Endodermal cell (in vitro differentiated cells): ENCODE results near the gene ENTR1. TPM values are rescaled to one million over a fixed set of nuclear protein-coding genes. Genes with fewer than 3 reads are reported as not detected.
A peak's percentile ranks its signal among the peaks of the same experiment; 100 is the strongest.

Experiments used
- DNase-seq: peaks from one replicate; pipeline ENCODE4 v3.0.0-alpha.2; 2017
- H3K27ac ChIP-seq: 2 replicates; pipeline ENCODE4 v1.5.1; 2013; ENCODE audit warnings: mild to moderate bottlenecking, low read depth, low read length, moderate library complexity
- H3K27me3 ChIP-seq: 2 replicates; pipeline ENCODE4 v1.6.1; 2013; ENCODE audit warnings: mild to moderate bottlenecking, low read length, moderate library complexity; ENCODE audit not compliant: insufficient read depth, control insufficient read depth, poor library complexity, severe bottlenecking
- H3K36me3 ChIP-seq: 2 replicates; pipeline ENCODE4 v1.7.0; 2013; ENCODE audit warnings: mild to moderate bottlenecking, low read length, moderate library complexity; ENCODE audit not compliant: control insufficient read depth, insufficient read depth
- H3K4me1 ChIP-seq: one replicate; pipeline ENCODE4 v1.7.0; 2013; ENCODE audit warnings: low read length; ENCODE audit not compliant: control insufficient read depth, insufficient read depth
- H3K4me3 ChIP-seq: 2 replicates; pipeline ENCODE4 v1.5.1; 2013; ENCODE audit warnings: mild to moderate bottlenecking, low read length, moderate library complexity
- H3K9ac ChIP-seq: 2 replicates; pipeline ENCODE4 v1.6.1; 2013; ENCODE audit warnings: mild to moderate bottlenecking, low read length, moderate library complexity; ENCODE audit not compliant: poor library complexity, severe bottlenecking; ENCODE audit errors: extremely low read depth
- H3K9me3 ChIP-seq: 2 replicates; pipeline ENCODE4 v1.6.1; 2013; ENCODE audit warnings: mild to moderate bottlenecking, low read length, moderate library complexity; ENCODE audit not compliant: control insufficient read depth
- H3K27ac Mint-ChIP-seq: 2 replicates; pipeline ENCODE4 v1.8.0; 2020; ENCODE audit warnings: mixed read lengths
- H3K27me3 Mint-ChIP-seq: 2 replicates; pipeline ENCODE4 v1.8.0; 2021; ENCODE audit warnings: mild to moderate bottlenecking, mixed read lengths; ENCODE audit not compliant: insufficient read depth
- H3K36me3 Mint-ChIP-seq: 2 replicates; pipeline ENCODE4 v1.8.0; 2020; ENCODE audit warnings: low read depth, mixed read lengths
- H3K4me1 Mint-ChIP-seq: 2 replicates; pipeline ENCODE4 v1.8.0; 2020; ENCODE audit warnings: mixed read lengths
- H3K4me3 Mint-ChIP-seq: 2 replicates; pipeline ENCODE4 v1.8.0; 2020; ENCODE audit warnings: mild to moderate bottlenecking, moderate library complexity, mixed read lengths
- H3K9me3 Mint-ChIP-seq: 2 replicates; pipeline ENCODE4 v1.8.0; 2020; ENCODE audit warnings: mild to moderate bottlenecking, mixed read lengths
- whole genome bisulfite sequencing, 2 experiments: methylation state at CpG; one replicate each; pipeline versions ENCODE4 v1.1.5 to v1.1.7; 2013; ENCODE audit warnings: missing lambda C conversion rate in 2 of 2, mixed read lengths in 1 of 2; ENCODE audit not compliant: insufficient coverage in 1 of 2, insufficient read length in 1 of 2; 5-methylcytosine and 5-hydroxymethylcytosine counted together
- long read RNA-seq, 4 experiments: library from polyadenylated mRNA in 2 of 4; library from RNA in 1 of 4; library from capped mRNA in 1 of 4; stranded (forward) in 3 of 4; unstranded in 1 of 4; transcript quantifications; one replicate each; pipeline ENCODE4 v2.0.0, GENCODE V29; 2020 to 2021; ENCODE audit warnings: inconsistent platforms in 1 of 4
- polyA plus RNA-seq, 2 experiments: library from polyadenylated mRNA; stranded (reverse); fragments of 50-300 nt; gene quantifications; one replicate each; pipeline ENCODE4 v1.2.3, GENCODE V29; 2013
- total RNA-seq, 2 donors: library from RNA; stranded (reverse); fragmentation: NEBNext Ultra II Directional in 1 of 2; extraction: Animal tissue kit (Norgen Biotek cat#: 25700) in 1 of 2; gene quantifications; 2 replicates in 1 of 2; 3 replicates in 1 of 2; pipeline ENCODE4 v1.2.1, GENCODE V29; 2021
- TF ChIP-seq, protein P1 (sequence below): fragments of 200-600 bp; sonication (generic); conservative IDR thresholded peaks from 2 replicates; pipeline ENCODE4 v1.5.0; 2021; ENCODE audit warnings: antibody characterized with exemption, mild to moderate bottlenecking

ENTR1 gene, protein sequence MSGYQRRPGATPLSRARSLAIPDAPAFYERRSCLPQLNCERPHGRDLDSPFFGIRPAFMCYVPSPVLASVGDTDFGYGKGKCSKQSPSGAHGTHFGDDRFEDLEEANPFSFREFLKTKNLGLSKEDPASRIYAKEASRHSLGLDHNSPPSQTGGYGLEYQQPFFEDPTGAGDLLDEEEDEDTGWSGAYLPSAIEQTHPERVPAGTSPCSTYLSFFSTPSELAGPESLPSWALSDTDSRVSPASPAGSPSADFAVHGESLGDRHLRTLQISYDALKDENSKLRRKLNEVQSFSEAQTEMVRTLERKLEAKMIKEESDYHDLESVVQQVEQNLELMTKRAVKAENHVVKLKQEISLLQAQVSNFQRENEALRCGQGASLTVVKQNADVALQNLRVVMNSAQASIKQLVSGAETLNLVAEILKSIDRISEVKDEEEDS
- total RNA-seq, result 10 to 100 TPM; 76.6 to 83.1 TPM
- 62.8 TPM for polyA plus RNA-seq (2013, experiment 1 of 2)
- 58.4 TPM for polyA plus RNA-seq (2013, experiment 2 of 2)
- long read RNA-seq, experiment 1, partial matches to known transcripts, result 4 of 19 reads
- long read RNA-seq, experiment 1, other reads (novel, unspliced or antisense), result 9 of 19 reads
- long read RNA-seq, experiment 2, transcript ENTR1-201 (9 exons, 2,314 nt), result minor isoform, 7 of 51 reads
- long read RNA-seq, experiment 2, transcript ENTR1-202 (10 exons, 2,304 nt), result minor isoform, 6 of 51 reads
- long read RNA-seq, experiment 2, transcript ENTR1-204 (8 exons, 2,129 nt), result major isoform, 16 of 51 reads
- long read RNA-seq, experiment 2, partial matches to known transcripts, result 5 of 51 reads
- long read RNA-seq, experiment 2, other reads (novel, unspliced or antisense), result 14 of 51 reads
- long read RNA-seq, experiment 3, partial matches to known transcripts, result 7 of 8 reads
- long read RNA-seq, experiment 3, other reads (novel, unspliced or antisense), result 1 of 8 reads
- long read RNA-seq, experiment 4, partial matches to known transcripts, result 1 of 1 reads
- long read RNA-seq, experiment 4, other reads (novel, unspliced or antisense), result 0 of 1 reads

DNA sequence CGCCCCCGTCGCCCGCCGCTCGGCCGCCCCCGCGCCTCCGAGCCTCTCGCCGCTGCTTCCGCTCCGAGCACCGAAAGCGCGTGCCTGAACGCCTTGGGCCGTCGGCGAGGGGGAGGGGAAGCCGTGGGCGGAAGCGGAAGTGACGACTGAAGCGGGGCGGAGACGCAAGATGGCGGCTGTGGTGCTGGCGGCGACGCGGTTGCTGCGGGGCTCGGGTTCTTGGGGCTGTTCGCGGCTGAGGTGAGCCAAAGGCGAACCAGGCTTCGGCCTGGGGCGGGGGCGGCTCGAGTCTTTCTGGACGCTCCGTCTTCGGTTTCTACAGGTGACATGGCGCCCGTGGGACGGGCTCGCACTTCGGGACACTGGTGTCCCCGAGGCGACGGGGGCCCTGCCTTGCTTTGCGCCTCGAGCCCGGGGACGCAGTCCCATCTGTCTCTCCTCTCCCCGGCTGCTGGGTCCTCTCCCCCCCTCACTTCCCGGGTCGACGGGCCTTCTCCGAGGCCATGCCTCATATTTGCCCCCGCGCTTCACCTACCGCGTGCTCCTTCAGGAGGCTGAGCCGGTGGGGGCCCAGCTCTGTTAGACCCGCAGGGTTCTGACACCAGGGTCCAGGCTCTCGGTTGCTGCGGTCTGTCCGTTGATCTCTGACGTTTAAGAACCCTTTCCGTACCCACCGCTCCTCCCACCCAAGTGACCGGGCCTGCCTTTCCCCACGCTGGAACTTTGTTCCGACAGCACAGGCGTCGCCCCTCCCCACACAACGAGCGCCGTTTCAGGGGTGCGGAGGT is at the start of gene ENTR1, which contains the start of gene PMPCA:
Gene ENTR1, minus strand, starts transcription at position 115 of the 788 bp plus-strand sequence. CDS start 217 bp downstream, outside the sequence.
Gene PMPCA, plus strand, starts transcription at position 159 of the 788 bp plus-strand sequence. Its CDS starts 11 bp downstream, at position 170.
- Histone ChIP-seq H3K9ac (peak within 1 kb of the TSS; percentile 95), H3K36me3 (peaks cover 59% of the 10 kb centered on the region), H3K27me3 (no peaks in the 10 kb centered on the region), H3K9me3 (no peaks in the 10 kb centered on the region), H3K27ac (peak within 1 kb of the TSS; percentile 80), H3K4me3 (peak within 1 kb of the TSS; percentile 97), H3K4me1 (peaks cover 5% of the 10 kb centered on the region)
- peak within 1 kb of the TSS; percentile 96 for H3K27ac Mint-ChIP-seq
- no peaks in the 10 kb centered on the region for H3K27me3 Mint-ChIP-seq
- TF ChIP-seq, protein P1, sequence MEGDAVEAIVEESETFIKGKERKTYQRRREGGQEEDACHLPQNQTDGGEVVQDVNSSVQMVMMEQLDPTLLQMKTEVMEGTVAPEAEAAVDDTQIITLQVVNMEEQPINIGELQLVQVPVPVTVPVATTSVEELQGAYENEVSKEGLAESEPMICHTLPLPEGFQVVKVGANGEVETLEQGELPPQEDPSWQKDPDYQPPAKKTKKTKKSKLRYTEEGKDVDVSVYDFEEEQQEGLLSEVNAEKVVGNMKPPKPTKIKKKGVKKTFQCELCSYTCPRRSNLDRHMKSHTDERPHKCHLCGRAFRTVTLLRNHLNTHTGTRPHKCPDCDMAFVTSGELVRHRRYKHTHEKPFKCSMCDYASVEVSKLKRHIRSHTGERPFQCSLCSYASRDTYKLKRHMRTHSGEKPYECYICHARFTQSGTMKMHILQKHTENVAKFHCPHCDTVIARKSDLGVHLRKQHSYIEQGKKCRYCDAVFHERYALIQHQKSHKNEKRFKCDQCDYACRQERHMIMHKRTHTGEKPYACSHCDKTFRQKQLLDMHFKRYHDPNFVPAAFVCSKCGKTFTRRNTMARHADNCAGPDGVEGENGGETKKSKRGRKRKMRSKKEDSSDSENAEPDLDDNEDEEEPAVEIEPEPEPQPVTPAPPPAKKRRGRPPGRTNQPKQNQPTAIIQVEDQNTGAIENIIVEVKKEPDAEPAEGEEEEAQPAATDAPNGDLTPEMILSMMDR, result no peak
- peaks cover 51% of the 10 kb centered on the region for H3K36me3 Mint-ChIP-seq
- H3K9me3 Mint-ChIP-seq, result no peaks in the 10 kb centered on the region
- 0 to 1% methylated on average over 46 to 83 of the region's 83 CpGs for WGBS, 2 experiments
- H3K4me1 Mint-ChIP-seq, result peaks cover 20% of the 10 kb centered on the region
- peak within 1 kb of the TSS; percentile 88 for H3K4me3 Mint-ChIP-seq
- peak; percentile 95 for DNase-seq

- 93% methylated on average over 25 to 28 of the region's 28 CpGs for WGBS, 2 experiments
- TF ChIP-seq, protein P1, result no peak
- H3K36me3 Mint-ChIP-seq, result peaks cover 85% of the 10 kb centered on the region
Observed at GRCh38 chr9:136459425-136459824, 49.0 kb upstream of the ENTR1 start.

More at GRCh38 chr9:136459425-136459824, 49.0 kb upstream of the ENTR1 start:
- Histone ChIP-seq H3K27ac (no peak overlapping the region), H3K4me1 (no peaks in the 10 kb centered on the region), H3K9ac (no peak overlapping the region), H3K4me3 (no peak overlapping the region), H3K9me3 (no peaks in the 10 kb centered on the region), H3K36me3 (peaks cover 86% of the 10 kb centered on the region), H3K27me3 (no peaks in the 10 kb centered on the region)
- H3K4me1 Mint-ChIP-seq, result no peaks in the 10 kb centered on the region
- no peak for DNase-seq
- no peak overlapping the region for H3K4me3 Mint-ChIP-seq
- H3K9me3 Mint-ChIP-seq, result no peaks in the 10 kb centered on the region
- no peaks in the 10 kb centered on the region for H3K27me3 Mint-ChIP-seq
- H3K27ac Mint-ChIP-seq, result peak overlapping the region; percentile 76
